K562 (cell line): Measurements from ENCODE around the gene PCLAF. TPM values are rescaled to one million over a fixed set of nuclear protein-coding genes. Genes with fewer than 3 reads are reported as not detected.

Source experiments
- ATAC-seq: fragments of 200-7000 bp; cut with Tn5 transposase; 3 replicates; pipeline ENCODE4 v1.9.1; 2020; ENCODE audit warnings: moderate library complexity
- BruUV-seq: library from RNA; stranded (reverse); fragments of 400-500 nt; replicated peaks from 2 replicates; lab custom pipeline; 2021; lab: Mats Ljungman, UMichigan
- CTCF ChIA-PET: fragments of 300-600 bp; formaldehyde crosslinking; extraction: SDS; loops from one replicate; lab custom pipeline; 2021; ENCODE audit warnings: low intra/inter-chr PET ratio; lab: Yijun Ruan, JAX
- POLR2A ChIA-PET: fragments of 300-600, 350-650 bp; sonication (Branson Sonifier 250); formaldehyde crosslinking; extraction: SDS; loops from one replicate; lab custom pipeline; 2021; ENCODE audit warnings: antibody characterized with exemption, inconsistent platforms; lab: Yijun Ruan, JAX
- DNase-seq, 4 experiments: peaks; one replicate each; pipeline versions ENCODE4 v3.0.0 to v3.0.0-alpha.2; 2011 to 2018; ENCODE audit warnings: low spot score in 3 of 4, mixed read lengths in 3 of 4; ENCODE audit errors: extremely low read depth in 1 of 4
- FAIRE-seq: peaks from 2 replicates; lab custom pipeline; 2011; peaks lifted over from hg19 to GRCh38; lab: Jason Lieb, UNC
- H2AFZ ChIP-seq: 2 replicates; pipeline ENCODE4 v1.6.0; 2011; ENCODE audit warnings: low read depth, low read length, control low read depth, inconsistent platforms
- H3K27ac ChIP-seq: fragments of 200-600 bp; 3 replicates; pipeline ENCODE4 v1.8.0; 2011; ENCODE audit warnings: low read depth, mild to moderate bottlenecking, control low read depth, inconsistent platforms, low read length, moderate library complexity, mixed read lengths; ENCODE audit errors: extremely low read depth
- H3K27me3 ChIP-seq, 2 experiments: fragments of 300-600 bp in 1 of 2; 2 replicates in 1 of 2; 3 replicates in 1 of 2; pipeline versions ENCODE4 v1.6.0 to v1.8.0; 2011; ENCODE audit warnings: inconsistent platforms in 2 of 2, low read length in 2 of 2, mild to moderate bottlenecking in 1 of 2, mixed read lengths in 1 of 2, moderate library complexity in 1 of 2; ENCODE audit not compliant: control insufficient read depth in 2 of 2, insufficient read depth in 2 of 2
- H3K36me3 ChIP-seq: fragments of 300-600 bp; 3 replicates; pipeline ENCODE4 v1.8.0; 2011; ENCODE audit warnings: mild to moderate bottlenecking, low read length, inconsistent platforms; ENCODE audit not compliant: control insufficient read depth, insufficient read depth
- H3K4me1 ChIP-seq, 2 experiments: fragments of 200-600 bp in 1 of 2; replicated peaks in 1 of 2; 2 replicates in 1 of 2; 3 replicates in 1 of 2; pipeline versions ENCODE4 v1.5.1 to v1.8.0; 2011; ENCODE audit warnings: inconsistent platforms in 2 of 2, low read length in 2 of 2, mild to moderate bottlenecking in 1 of 2, mixed read lengths in 1 of 2, moderate library complexity in 1 of 2; ENCODE audit not compliant: control insufficient read depth in 2 of 2, insufficient read depth in 2 of 2
- H3K4me2 ChIP-seq: 2 replicates; pipeline ENCODE4 v1.6.1; 2011; ENCODE audit warnings: low read length, control low read depth, inconsistent platforms, mixed read lengths; ENCODE audit not compliant: insufficient read depth
- H3K4me3 ChIP-seq: fragments of 200-600 bp; sonication (generic), shearing (Covaris generic); 2 replicates; pipeline ENCODE4 v1.5.1; 2016; ENCODE audit warnings: control low read depth, inconsistent platforms
- H3K79me2 ChIP-seq: fragments of 200-600 bp; 3 replicates; pipeline ENCODE4 v1.8.0; 2011; ENCODE audit warnings: low read length, inconsistent platforms; ENCODE audit not compliant: control insufficient read depth, insufficient read depth
- H3K9ac ChIP-seq, 2 experiments: 2 replicates each; pipeline versions ENCODE4 v1.6.0 to v1.6.1; 2011; ENCODE audit warnings: low read depth in 2 of 2, low read length in 2 of 2, control low read depth in 1 of 2, inconsistent platforms in 1 of 2, mild to moderate bottlenecking in 1 of 2, mixed read lengths in 1 of 2; ENCODE audit not compliant: insufficient read depth in 1 of 2
- H3K9me1 ChIP-seq: one replicate; pipeline ENCODE4 v1.6.0; 2011; ENCODE audit warnings: inconsistent platforms, mild to moderate bottlenecking, low read length, moderate library complexity; ENCODE audit not compliant: control insufficient read depth, insufficient read depth
- H3K9me3 ChIP-seq: replicated peaks from 2 replicates; pipeline ENCODE4 v1.5.1; 2011; ENCODE audit warnings: low read depth, low read length, inconsistent platforms; ENCODE audit not compliant: control insufficient read depth, insufficient read depth
- H4K20me1 ChIP-seq: replicated peaks from 2 replicates; pipeline ENCODE4 v1.6.1; 2011; ENCODE audit warnings: low read length, inconsistent platforms, mixed read lengths; ENCODE audit not compliant: control insufficient read depth, insufficient read depth
- CHD1 ChIP-seq: fragments of 200-600 bp; sonication (generic); IDR thresholded peaks from one replicate; pipeline ENCODE4 v1.6.1; 2012; ENCODE audit warnings: mild to moderate bottlenecking, moderate library complexity, low read length, inconsistent platforms
- CLOCK ChIP-seq: fragments of 250-450 bp; sonication (Bioruptor Pico); IDR thresholded peaks from 2 replicates; pipeline ENCODE4 v1.4.0; 2020; ENCODE audit warnings: mild to moderate bottlenecking, moderate library complexity, borderline replicate concordance
- CSDE1 ChIP-seq, 2 experiments: fragments of 450-650 bp; IDR thresholded peaks; 2 replicates each; pipeline ENCODE4 v1.6.1; 2016; ENCODE audit warnings: mild to moderate bottlenecking in 1 of 2
- CTBP1 ChIP-seq: fragments of 450-650 bp; IDR thresholded peaks from 2 replicates; pipeline ENCODE4 v1.6.1; 2016; ENCODE audit warnings: borderline replicate concordance
- E2F5 ChIP-seq: sonication (generic); formaldehyde crosslinking; IDR thresholded peaks from 2 replicates; pipeline ENCODE4 v1.8.0; 2022; ENCODE audit warnings: mild to moderate bottlenecking, missing genetic modification reagents
- FOXK2 ChIP-seq, 2 experiments: fragments of 450-650 bp; IDR thresholded peaks in 1 of 2; conservative IDR thresholded peaks in 1 of 2; 2 replicates each; pipeline ENCODE4 v1.6.1; 2016; ENCODE audit warnings: low read depth in 2 of 2, mild to moderate bottlenecking in 1 of 2
- FOXP1 ChIP-seq: sonication (generic); formaldehyde crosslinking; IDR thresholded peaks from 2 replicates; pipeline ENCODE4 v1.8.0; 2022; ENCODE audit warnings: mild to moderate bottlenecking, missing genetic modification reagents
- MTA3 ChIP-seq: fragments of 450-650 bp; formaldehyde crosslinking; IDR thresholded peaks from 2 replicates; pipeline ENCODE4 v1.6.1; 2017; ENCODE audit warnings: mild to moderate bottlenecking, borderline replicate concordance
- NCOA1 ChIP-seq: fragments of 450-650 bp; IDR thresholded peaks from 2 replicates; pipeline ENCODE4 v1.6.1; 2016; ENCODE audit warnings: low read depth
- POLR2A ChIP-seq: fragments of 450-650 bp; conservative IDR thresholded peaks from 2 replicates; pipeline ENCODE4 v1.6.1; 2016
- SMARCA4 ChIP-seq: fragments of 450-650 bp; IDR thresholded peaks from 2 replicates; pipeline ENCODE4 v1.6.1; 2016
- WHSC1 ChIP-seq: IDR thresholded peaks from one replicate; pipeline ENCODE4 v1.6.1; 2012; ENCODE audit warnings: low read length, control low read depth, inconsistent platforms
- XRCC3 ChIP-seq: fragments of 450-650 bp; IDR thresholded peaks from 2 replicates; pipeline ENCODE4 v1.6.1; 2017; ENCODE audit warnings: mild to moderate bottlenecking, moderate library complexity
- ZNF584 ChIP-seq: fragments of 200-800 bp; sonication (Bioruptor generic); IDR thresholded peaks from 2 replicates; pipeline ENCODE4 v1.6.1; 2016; ENCODE audit warnings: low read depth, mild to moderate bottlenecking, missing genetic modification characterization, missing compliant biosample characterization
- ZNF778 ChIP-seq: fragments of 450-650 bp; formaldehyde crosslinking; IDR thresholded peaks from 2 replicates; pipeline ENCODE4 v1.4.0; 2020; ENCODE audit warnings: mild to moderate bottlenecking, moderate library complexity
- WGBS: fragments of 100-300 bp; shearing (Covaris generic); methylation state at CpG from one replicate; pipeline ENCODE4 v1.1.6; 2016; ENCODE audit warnings: low coverage, mixed read lengths; ENCODE audit not compliant: insufficient coverage; ENCODE audit errors: missing lambda C conversion rate; 5-methylcytosine and 5-hydroxymethylcytosine counted together
- in situ Hi-C: fragments of 300-500 bp; cut with MboI; formaldehyde crosslinking; loops from 4 replicates; pipeline ENCODE4 v1.15.0; 2018; ENCODE audit warnings: inconsistent platforms, mixed read lengths
- intact Hi-C: fragments of 100-400 bp; cut with micrococcal nuclease; formaldehyde crosslinking; loops from 2 replicates; pipeline ENCODE4 v1.14.2; 2022
- polyA plus RNA-seq, 8 experiments: library from polyadenylated mRNA; depleted of rRNA in 4 of 8; stranded (reverse) in 5 of 8; unstranded in 3 of 8; fragments of >200 nt; fragmentation: Nextera tagmentation in 2 of 8; fragmentation: Illumina TruSeq in 1 of 8; extraction: Ambion mirVana in 2 of 8; extraction: Trizol in 1 of 8; gene quantifications; 2 replicates each; pipeline versions ENCODE4 v1.2.1 to v1.2.3, GENCODE V29; 2011 to 2014; ENCODE audit warnings: inconsistent platforms in 1 of 8, missing spikeins in 1 of 8
- total RNA-seq, 7 experiments: library from RNA; depleted of rRNA in 6 of 7; stranded (reverse); fragments of >200 nt in 6 of 7; fragmentation: Illumina TruSeq in 2 of 7; extraction: Trizol in 2 of 7; gene quantifications; 2 replicates each; pipeline versions ENCODE4 v1.2.1 to v1.2.3, GENCODE V29; 2011 to 2021; ENCODE audit warnings: low replicate concordance in 1 of 7
- TF ChIP-seq, protein P1 (sequence below): fragments of 450-650 bp; IDR thresholded peaks from 2 replicates; pipeline ENCODE4 v1.6.1; 2016; ENCODE audit warnings: antibody characterized with exemption
- TF ChIP-seq, protein P2 (sequence below): IDR thresholded peaks from 2 replicates; pipeline ENCODE4 v1.6.1; 2014; ENCODE audit warnings: antibody characterized with exemption

PCLAF gene
- total and polyA plus RNA-seq, 9 of the 15 experiments (the other 6 are each of a cell fraction or from before 2014, with no cell fraction given) = 112 to 881 (median 360) TPM

GRCh38 chr15:64426845-64427465, 45.7 kb upstream of the PCLAF start (continued):
- no peak for TF ChIP-seq CLOCK (CRISPR knock-in tag)

DNA sequence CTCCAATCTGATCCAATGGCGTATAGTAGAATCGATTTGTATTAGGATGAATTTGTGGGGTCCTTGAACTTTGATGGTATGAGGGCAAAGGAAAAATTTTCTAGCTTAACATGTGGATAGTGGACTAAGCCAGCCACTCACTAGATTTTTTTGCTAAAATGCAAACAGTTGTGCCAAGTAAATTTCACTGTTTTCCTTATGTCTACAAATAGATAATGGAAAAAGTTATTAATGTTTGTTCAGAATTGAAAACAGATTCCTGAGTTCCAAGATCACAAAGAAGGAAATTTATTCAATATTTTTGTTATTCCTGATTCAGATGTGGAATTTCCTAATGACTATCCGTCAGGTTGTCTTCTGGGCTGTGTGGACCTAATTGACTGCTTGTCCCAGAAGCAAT, 44.0 kb upstream of the PCLAF start:
- Histone ChIP-seq H3K4me1 (peaks cover 3 to 10% of the 10 kb centered on the region in 2 experiments; a peak in 3 of 5 replicates), H3K79me2 (no peaks in the 10 kb centered on the region), H4K20me1 (no peaks in the 10 kb centered on the region), H3K36me3 (peaks cover 34% of the 10 kb centered on the region; the same call in 2 of the 3 replicates), H3K4me2 (no peak overlapping the region), H2AFZ (no peak overlapping the region), H3K27ac (no peak overlapping the region), H3K27me3 (no peaks in the 10 kb centered on the region), H3K9ac (no peak overlapping the region), H3K4me3 (no peak overlapping the region), H3K9me1 (no peaks in the 10 kb centered on the region), H3K9me3 (no peaks in the 10 kb centered on the region)
- intact Hi-C loops (loop anchor here (5.0 to 10.0 kb wide), 2 partner anchors 230 to 302 kb away; no protein-coding TSS in a partner anchor), in situ Hi-C loops (no loop called here)
- WGBS = 78% methylated on average over 3 of the region's 3 CpGs
- ChIA-PET CTCF (no interaction called here), POLR2A (no interaction called here)
- BruUV-seq = no TSS peak
- no peak for ATAC-seq
- DNase-seq = no peak
- no peak for FAIRE-seq
- TF ChIP-seq E2F5 (CRISPR knock-in tag) (no peak), FOXK2 (conservative IDR thresholded peaks at IDR 0.05 in 1 of 2, IDR thresholded peaks at IDR 0.05 in 1 of 2; ENCODE audit: low read depth in 2 of 2) (no peak), NCOA1 (no peak), WHSC1 (no peak), MTA3 (no peak), ZNF584 (no peak), CHD1 (no peak), POLR2A (no peak), SMARCA4 (no peak), XRCC3 (no peak), CTBP1 (no peak), FOXP1 (CRISPR knock-in tag) (no peak), ZNF778 (CRISPR knock-in tag) (no peak), CSDE1 (IDR thresholded peaks at IDR 0.05) (no peak)
- TF ChIP-seq, protein P1, sequence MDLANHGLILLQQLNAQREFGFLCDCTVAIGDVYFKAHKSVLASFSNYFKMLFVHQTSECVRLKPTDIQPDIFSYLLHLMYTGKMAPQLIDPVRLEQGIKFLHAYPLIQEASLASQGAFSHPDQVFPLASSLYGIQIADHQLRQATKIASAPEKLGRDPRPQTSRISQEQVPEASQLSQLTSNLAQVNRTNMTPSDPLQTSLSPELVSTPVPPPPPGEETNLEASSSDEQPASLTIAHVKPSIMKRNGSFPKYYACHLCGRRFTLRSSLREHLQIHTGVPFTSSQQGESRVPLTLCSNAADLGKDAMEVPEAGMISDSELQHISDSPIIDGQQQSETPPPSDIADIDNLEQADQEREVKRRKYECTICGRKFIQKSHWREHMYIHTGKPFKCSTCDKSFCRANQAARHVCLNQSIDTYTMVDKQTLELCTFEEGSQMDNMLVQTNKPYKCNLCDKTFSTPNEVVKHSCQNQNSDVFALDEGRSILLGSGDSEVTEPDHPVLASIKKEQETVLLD = no peak
- TF ChIP-seq, protein P2, sequence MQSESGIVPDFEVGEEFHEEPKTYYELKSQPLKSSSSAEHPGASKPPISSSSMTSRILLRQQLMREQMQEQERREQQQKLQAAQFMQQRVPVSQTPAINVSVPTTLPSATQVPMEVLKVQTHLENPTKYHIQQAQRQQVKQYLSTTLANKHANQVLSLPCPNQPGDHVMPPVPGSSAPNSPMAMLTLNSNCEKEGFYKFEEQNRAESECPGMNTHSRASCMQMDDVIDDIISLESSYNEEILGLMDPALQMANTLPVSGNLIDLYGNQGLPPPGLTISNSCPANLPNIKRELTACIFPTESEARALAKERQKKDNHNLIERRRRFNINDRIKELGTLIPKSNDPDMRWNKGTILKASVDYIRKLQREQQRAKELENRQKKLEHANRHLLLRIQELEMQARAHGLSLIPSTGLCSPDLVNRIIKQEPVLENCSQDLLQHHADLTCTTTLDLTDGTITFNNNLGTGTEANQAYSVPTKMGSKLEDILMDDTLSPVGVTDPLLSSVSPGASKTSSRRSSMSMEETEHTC = no peak
